HG02610 (cell line): ENCODE results near the gene NEDD4.
"Not testable (repeated sequence)": the region's sequence is repeated elsewhere in the genome, so short reads cannot be mapped to it uniquely, and the experiment has no call there.

ENCODE experiments used
- ATAC-seq: cut with Tn5 transposase; IDR thresholded peaks from one replicate; pipeline ENCODE4 v1.9.1; 2021; ENCODE audit warnings: mild to moderate bottlenecking, moderate library complexity; ENCODE audit not compliant: unreplicated experiment

Gene NEDD4

GRCh38 chr15:55786341-55786740 lies 207.1 kb downstream of the NEDD4 start:
- no peak for ATAC-seq

DNA sequence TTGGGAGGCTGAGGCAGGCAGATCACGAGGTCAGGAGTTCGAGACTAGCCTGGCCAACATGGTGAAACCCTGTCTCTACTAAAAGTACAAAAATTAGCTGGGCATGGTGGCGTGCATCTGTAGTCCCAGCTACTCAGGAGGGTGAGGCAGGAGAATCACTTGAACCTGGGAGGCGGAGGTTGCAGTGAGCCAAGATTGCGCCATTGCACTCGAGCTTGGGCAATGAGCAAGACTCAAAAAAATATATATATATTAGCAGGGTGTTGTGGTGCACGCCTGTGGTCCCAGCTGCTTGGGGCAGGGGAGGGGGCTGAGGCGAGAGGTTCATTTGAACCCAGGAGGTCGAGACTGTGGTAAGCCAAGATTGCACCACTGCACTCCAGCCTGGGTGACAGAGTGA lies 207.8 kb downstream of the NEDD4 start:
- ATAC-seq = not testable (repeated sequence)

DNA sequence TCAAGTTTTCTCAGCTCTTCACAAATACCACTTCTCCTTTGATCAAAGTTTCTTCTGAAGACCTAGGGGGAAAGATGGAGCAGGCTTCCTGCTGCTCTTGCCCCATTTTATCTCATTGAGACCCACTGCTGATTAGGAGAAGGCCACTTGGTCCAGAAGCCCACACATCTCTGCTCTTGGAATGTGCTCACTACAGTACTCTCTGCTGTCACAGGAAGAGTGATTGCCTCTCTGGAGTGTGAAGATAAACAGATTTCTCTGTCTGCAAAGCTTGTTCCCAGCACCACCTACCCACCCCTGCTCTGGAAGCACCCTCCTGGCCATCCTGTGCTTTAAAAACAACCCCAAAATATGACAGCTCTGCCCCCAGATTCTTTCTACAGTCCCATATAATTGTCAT lies 209.1 kb downstream of the NEDD4 start:
- no peak for ATAC-seq

DNA sequence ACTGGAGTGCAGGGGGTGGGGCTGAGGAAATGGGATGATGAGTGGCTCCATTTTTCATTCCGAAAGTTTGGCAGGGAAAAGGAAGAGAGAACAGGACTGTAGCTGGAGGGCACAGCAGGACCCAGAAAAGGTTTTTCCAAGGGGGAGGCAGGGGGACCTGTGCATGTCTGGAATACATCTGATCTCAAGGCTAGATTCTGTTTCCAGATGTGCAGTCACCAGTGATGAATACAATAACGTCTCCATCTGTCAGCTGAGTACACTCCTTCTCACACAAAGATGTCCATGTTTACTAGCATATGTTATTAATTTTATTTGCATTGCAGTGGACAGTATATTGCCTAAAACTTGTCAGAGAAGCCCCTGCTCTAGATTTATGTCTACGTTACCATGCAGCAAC lies 210.5 kb downstream of the NEDD4 start:
- ATAC-seq = no peak

GRCh38 chr15:55780292-55780691 lies 213.1 kb downstream of the NEDD4 start:
- ATAC-seq = no peak

- ATAC-seq = no peak
Observed at GRCh38 chr15:55778932-55779331, 214.5 kb downstream of the NEDD4 start.
